GM21360 (cell line): Measurements from ENCODE around the gene VPS45.

Experiments
- ATAC-seq: cut with Tn5 transposase; IDR thresholded peaks from one replicate; pipeline ENCODE4 v1.9.1; 2021; ENCODE audit warnings: mild to moderate bottlenecking, moderate library complexity; ENCODE audit not compliant: unreplicated experiment

The VPS45 gene

GRCh38 chr1:150069923-150070322 is 2.3 kb downstream of the VPS45 start:
- ATAC-seq = no peak

GRCh38 chr1:150072959-150073358 is 5.4 kb downstream of the VPS45 start:
- no peak for ATAC-seq

DNA sequence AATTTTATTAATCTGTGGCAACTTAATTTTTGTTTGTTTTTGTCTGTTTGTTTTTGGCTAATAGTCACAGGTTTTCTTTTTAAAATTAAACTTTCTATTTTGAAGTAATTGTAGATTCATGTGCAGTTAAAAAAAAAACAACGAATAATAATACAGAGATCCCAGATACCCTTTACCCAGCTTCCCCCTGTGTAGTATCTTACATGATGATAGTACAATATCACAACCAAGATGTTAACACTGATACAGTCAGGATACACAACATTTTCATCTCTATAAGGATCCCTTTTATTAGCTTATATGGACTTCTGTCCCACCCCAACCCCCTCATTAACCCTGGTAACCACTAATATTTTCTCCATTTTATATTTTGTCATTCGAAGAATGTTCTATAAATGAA is 5.9 kb downstream of the VPS45 start:
- ATAC-seq = no peak

- no peak for ATAC-seq
These were observed 8.5 kb downstream of the VPS45 start for GRCh38 chr1:150076066-150076465.

- ATAC-seq = no peak
These were observed 9.4 kb downstream of the VPS45 start for GRCh38 chr1:150076985-150077384.

GRCh38 chr1:150080784-150081183 is 13.2 kb downstream of the VPS45 start:
- no peak for ATAC-seq

DNA sequence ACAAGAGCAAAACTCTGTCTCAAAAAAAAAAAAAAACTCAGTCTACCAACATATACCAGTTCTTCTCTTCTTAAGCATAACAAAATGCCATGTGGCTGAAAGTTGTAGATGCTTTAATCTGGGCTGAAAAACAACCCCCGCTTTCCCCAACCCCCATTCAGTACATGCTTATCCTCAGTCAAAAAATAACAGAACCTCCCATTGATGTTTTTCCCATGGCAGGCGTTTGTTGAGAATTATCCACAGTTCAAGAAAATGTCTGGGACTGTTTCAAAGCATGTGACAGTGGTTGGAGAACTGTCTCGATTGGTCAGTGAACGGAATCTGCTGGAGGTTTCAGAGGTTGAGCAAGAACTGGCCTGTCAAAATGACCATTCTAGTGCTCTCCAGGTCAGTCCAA is 14.9 kb downstream of the VPS45 start:
- no peak for ATAC-seq

DNA sequence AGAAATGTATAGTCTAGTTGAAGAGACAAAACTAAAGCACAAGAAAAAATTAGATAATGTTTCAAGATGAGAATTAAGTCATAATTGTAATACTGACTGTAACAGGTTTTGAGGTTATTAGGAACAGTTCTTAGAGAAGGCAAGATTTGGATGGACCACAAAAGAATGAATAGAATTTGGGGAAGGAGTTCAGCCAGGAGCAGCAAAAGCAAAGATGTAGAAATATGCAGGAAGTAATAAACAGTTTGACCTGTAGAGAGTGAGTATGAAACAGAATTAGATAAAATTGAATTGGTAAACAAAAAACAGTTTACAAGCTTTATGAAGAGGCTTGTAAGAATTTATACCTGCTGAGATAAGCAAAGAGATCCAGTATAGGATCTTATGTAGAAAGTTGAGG is 16.3 kb downstream of the VPS45 start:
- no peak for ATAC-seq

DNA sequence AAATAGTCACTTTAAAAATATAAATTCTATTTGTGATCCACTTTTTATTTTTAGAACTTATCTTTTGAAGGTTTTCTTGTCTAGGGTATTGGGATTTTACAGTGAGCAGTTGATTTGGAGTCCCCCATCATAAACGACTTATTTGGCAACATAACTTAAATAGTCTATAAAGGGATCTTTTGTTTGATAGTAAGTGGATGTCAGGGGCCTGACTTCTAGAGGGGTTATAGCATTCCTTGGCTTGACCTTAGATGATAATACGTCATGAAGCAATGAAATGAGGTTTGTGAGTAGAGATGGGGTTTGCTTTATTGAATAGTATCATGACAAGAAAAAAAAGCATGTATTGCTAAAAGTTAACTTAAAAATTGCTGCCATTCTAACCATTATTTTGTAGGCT is 17.8 kb downstream of the VPS45 start:
- no peak for ATAC-seq

- ATAC-seq = no peak
These were observed 19.8 kb downstream of the VPS45 start for GRCh38 chr1:150087415-150087814.

- ATAC-seq = no peak
These were observed 22.4 kb downstream of the VPS45 start for GRCh38 chr1:150089846-150090520.

GRCh38 chr1:150092180-150092791 is 24.7 kb downstream of the VPS45 start:
- ATAC-seq = no peak

GRCh38 chr1:150093805-150094204 is 26.2 kb downstream of the VPS45 start:
- no peak for ATAC-seq

DNA sequence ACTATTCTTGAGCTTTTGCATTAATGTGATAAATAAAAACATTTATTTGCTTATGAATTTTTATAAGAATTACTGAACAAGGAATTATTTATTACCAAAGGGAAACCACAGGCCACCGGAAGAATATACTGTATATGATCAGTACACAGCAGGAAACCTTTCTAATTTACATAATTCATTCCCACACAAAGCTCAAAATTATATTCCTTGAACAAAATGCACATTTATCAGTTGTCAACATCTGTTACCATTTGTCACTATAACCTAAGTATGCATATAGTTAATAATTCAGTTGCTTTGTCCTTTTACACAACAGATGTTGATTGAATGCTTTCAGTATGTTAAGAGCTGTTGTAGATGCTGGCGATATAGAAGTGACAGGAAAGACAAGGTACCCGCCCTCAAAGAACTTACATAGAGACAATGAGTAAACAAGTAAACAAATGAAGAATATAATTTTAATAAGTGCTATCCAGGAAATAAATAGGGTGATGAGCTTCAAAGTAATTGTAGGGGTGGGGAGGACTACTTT is 27.2 kb downstream of the VPS45 start:
- no peak for ATAC-seq

DNA sequence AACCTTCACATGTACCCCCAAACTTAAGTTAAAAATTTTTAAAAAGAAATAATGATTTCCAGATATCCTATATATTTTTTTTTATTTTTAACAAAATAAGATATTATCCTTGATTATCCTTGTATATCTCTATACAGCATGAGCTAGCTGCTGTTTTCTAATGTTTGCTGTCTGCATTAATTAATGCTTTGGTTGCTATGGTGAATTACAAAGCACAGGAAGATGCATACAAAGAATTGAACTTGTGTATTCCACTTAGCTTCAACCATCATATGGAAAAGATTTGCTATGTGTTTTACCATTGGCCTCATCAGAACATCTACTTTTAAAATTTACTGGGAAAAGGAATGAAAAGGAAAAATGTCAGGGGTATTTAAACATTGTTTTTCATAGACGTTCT is 35.4 kb downstream of the VPS45 start:
- ATAC-seq = no peak

GRCh38 chr1:150106341-150106740 is 38.8 kb downstream of the VPS45 start:
- ATAC-seq = no peak

DNA sequence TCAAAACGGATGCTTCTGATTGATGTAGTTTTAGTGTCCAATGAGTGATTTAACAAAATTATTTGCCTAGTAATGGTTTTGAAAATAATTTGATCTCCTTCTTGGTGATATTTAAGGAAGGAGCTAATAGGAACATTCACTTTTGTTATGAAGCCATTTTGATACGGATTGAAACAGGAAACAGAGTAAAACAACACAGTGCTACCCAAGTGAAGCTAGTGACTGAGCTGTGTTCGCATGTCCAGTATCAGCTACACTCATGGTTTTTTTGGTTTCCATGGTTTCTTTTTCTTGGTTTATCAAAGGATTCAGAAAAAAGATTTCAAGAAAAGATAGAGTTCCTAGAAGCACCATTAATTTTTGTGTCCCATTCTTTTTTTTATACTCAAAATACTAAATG is 42.0 kb downstream of the VPS45 start:
- no peak for ATAC-seq

DNA sequence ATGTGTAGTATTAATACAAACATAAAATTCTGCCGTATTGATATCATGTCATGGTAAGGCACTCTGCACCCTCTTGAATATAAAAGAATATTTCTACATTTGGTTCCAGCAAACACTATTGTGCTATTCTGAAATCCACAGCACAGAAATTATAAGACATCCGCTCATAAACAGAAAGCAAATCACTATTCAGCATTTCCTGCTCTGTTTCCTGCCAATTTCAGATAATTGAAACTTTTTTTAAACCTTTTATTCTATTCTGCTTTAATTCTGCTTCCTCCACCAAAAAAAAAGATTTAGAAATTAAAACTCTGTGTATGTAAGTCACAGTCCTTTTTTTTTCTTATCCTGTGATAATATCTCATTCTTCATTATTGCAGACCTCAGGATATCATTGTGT is 42.5 kb downstream of the VPS45 start:
- no peak for ATAC-seq

DNA sequence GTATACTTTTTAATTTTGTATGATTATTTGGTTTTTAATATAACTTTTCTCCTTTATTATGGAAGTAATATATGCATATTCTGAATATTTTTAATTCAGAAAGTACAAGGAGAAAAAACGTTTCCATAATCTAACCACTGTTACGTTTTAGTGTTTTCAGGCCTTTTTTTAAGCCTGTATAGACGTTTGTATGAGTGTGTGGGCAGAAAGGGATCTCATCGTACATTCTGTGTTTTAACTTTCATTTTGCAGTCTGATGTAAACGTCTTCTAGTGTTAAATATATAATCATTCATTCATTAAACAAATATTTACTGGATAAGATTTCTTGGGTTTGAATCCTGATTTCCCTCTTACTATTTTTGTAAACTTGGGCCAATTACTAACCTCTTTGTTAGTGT is 44.1 kb downstream of the VPS45 start:
- no peak for ATAC-seq

DNA sequence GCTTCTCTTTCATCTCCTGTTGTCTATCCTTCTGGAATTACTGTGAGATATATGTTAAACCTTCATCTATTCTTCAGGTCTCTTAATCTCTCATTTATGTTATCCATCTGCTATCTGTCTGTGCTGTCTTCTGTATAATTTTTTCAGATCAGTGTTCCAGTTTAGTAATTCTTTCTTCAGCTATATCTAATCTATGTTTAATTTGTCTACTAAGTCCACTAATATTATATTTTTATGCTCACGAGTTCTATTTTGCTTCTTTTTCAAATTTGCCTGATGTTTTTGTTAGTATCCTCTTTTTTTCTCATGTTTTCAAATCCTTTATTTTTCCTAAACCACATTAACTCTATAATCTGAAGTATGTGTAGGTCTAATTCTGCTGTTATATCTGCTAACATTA is 47.5 kb downstream of the VPS45 start:
- ATAC-seq = no peak

DNA sequence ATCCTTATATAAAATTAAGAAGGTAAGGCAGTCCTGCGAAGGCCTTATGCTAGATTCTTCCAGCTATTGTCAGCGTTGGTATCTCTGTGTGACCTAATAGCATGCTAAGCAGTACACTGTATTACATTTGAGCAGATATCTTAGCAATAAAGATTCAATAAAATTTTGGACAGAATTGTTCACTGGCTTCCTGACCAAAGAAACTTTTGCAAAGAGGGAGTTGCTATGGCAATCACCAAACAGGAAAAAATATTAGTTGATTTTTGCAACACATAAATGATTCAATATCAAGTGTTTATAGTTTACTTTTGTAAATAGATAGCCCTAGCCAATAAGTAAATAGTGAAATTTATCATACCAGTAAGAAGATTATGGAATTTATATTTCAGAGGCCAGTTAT is 51.1 kb downstream of the VPS45 start:
- no peak for ATAC-seq

DNA sequence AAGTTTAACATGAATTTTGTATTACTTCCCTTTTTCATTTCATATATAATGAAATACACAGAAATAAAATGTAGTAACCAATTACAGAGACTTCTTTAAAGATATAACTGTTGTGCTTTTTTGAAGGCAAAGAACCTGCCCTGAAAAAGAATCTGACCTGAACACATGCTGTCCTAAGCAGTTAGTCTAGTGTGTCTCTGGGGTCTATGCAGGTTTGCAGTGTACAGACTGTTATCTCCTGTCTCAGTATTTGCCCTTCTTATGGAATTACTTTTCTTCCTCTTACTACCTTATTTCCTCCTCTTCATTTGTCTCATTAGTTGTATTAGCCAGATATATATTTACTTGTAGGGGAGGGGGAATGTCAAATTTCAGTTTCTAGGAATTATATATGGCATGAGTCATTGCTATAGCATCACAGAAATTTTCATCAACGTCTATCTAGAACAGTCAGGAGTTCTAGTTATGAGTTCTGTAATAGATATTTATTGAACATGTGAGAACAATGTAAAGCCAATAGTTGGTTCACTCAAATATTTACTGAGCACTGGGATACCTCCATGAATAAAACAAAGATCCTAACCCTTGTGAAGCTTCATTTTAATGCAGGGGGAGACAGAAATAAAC is 53.8 kb downstream of the VPS45 start:
- ATAC-seq = no peak
